A549 (cell line): ENCODE results near the gene IQCE.

Experiments used
- CTCF ChIP-seq: fragments of >200 bp; sonication (Bioruptor Twin); formaldehyde crosslinking; IDR thresholded peaks from 3 replicates; pipeline ENCODE4 v1.5.1; 2016
- HOXA7 ChIP-seq: fragments of 250-450 bp; sonication (Bioruptor Pico); IDR thresholded peaks from 2 replicates; pipeline ENCODE4 v1.5.0; 2020; ENCODE audit warnings: mild to moderate bottlenecking, moderate library complexity
- REST ChIP-seq: fragments of 200-600 bp; sonication (generic); IDR thresholded peaks from 2 replicates; pipeline ENCODE4 v1.6.1; 2016; ENCODE audit warnings: antibody characterized with exemption, mild to moderate bottlenecking, moderate library complexity
- RFX5 ChIP-seq: fragments of 450-650 bp; IDR thresholded peaks from 2 replicates; pipeline ENCODE4 v1.7.1; 2014; ENCODE audit warnings: antibody characterized with exemption, mild to moderate bottlenecking, moderate library complexity
- SREBF2 ChIP-seq: fragments of 450-650 bp; IDR thresholded peaks from 2 replicates; pipeline ENCODE4 v1.6.1; 2014; ENCODE audit warnings: mild to moderate bottlenecking, moderate library complexity

- TF ChIP-seq CTCF (no peak), SREBF2 (no peak), RFX5 (no peak), REST (no peak), HOXA7 (CRISPR knock-in tag) (no peak)
Observed at GRCh38 chr7:2649139-2649838, 90.5 kb downstream of the IQCE start.
